GM18517 (cell line): ENCODE measurements around the gene ATOSA.

ENCODE experiments used
- ATAC-seq: cut with Tn5 transposase; IDR thresholded peaks from one replicate; pipeline ENCODE4 v1.9.1; 2021; ENCODE audit warnings: mild to moderate bottlenecking, moderate library complexity; ENCODE audit not compliant: unreplicated experiment

ATOSA gene

GRCh38 chr15:52682781-52683180, 3.6 kb upstream of the ATOSA start:
- peak; percentile 21 for ATAC-seq

GRCh38 chr15:52682200-52682599, 3.0 kb upstream of the ATOSA start:
- no peak for ATAC-seq

- no peak for ATAC-seq
Observed at GRCh38 chr15:52681441-52681840, 2.3 kb upstream of the ATOSA start.

- ATAC-seq: no peak
Observed at GRCh38 chr15:52680761-52681160, 1.6 kb upstream of the ATOSA start.

DNA sequence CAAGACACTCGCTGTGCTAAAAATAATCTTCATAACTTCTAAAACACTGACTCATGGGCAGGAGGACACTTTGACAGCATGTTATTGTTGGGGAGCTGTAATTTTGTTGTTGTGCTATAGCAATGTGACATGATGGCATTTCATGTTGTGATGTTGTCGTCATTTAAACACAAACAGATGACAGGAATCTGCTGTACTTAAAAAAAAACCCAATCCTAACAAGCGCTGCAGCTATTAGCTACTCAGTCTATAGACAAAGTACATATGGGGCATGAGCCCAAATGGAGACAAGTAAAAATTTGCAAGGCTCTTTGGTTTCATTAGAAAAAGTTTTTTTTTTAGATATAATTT, 828 bp upstream of the ATOSA start:
- ATAC-seq: no peak

- peak; percentile 5 for ATAC-seq
Observed at GRCh38 chr15:52678468-52679231, 538 bp downstream of the ATOSA start.

GRCh38 chr15:52677593-52678467, 1.4 kb downstream of the ATOSA start:
- peak; percentile 37 for ATAC-seq

DNA sequence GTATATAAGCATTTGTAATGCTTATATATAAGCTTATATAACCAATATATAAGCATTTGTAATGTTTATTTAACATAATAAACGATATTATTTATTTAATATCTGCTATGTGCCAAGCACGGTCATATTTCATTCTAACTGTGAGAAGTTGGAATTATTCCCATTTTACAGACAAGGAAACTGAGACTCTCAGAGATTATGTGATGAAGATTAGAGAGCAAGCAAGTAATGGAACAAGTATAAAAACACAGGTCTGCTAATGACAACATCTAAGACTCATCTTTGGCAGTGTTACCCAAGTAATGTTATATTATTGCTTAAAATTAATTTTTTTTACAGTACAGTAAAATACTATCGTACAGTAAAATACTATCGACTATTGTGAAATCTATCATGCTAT, 4.4 kb downstream of the ATOSA start:
- no peak for ATAC-seq

DNA sequence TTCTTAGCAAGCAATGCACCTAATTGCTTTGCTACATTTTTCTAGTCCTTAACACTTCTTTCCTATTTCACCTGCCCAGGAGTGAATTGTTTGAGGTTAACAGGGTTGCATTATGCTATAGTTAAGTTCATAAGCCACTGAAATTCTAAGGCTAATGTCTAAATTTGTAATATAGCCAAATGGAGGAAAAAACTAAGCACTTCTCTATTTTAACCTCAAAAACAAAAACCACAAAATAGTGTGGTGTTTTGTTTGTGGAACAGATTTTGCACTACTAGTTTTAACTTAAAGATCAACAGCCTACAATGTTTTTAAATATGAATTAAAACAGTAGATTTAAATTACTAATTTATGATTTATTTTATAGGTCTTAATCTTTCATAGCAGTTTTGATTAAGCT, 5.5 kb downstream of the ATOSA start:
- ATAC-seq: no peak

DNA sequence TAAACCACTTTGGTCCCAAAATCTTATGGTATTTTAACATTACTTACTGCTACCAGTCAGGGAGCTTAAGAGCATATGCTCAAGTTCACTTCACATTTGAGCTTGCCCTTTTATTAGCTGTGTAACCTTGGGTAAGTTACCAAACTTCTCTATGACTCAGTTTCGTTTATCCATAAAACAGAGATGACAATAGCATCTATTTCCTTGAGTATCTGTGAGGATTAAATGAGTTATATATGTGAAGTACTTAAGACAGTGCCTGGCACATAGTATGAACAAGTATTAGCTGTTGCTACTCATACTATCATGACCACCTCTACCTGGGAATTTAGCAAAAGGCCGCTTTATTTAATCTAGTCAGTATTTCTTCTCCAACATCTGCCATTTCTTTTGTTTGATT, 5.9 kb downstream of the ATOSA start:
- ATAC-seq: no peak

DNA sequence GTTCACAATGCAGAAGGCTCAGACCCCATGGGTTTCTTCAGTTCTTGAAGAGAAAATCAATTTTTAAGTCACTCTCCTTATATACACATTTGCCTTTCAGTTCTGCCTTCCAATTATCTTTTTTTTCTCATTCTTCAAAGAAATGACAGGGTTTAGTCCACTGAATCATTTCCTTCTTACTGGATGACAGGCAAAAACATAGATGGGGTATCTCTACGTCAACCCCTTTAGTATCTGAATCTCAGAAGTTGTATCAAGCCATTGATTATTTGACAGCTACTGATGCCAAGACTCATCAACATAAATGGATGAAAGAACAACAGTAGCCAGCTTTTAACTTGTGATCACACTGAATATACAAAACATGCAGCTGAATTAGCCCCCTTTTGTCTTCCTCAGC, 6.5 kb downstream of the ATOSA start:
- no peak for ATAC-seq

- ATAC-seq: no peak
Observed at GRCh38 chr15:52670087-52670486, 9.1 kb downstream of the ATOSA start.

DNA sequence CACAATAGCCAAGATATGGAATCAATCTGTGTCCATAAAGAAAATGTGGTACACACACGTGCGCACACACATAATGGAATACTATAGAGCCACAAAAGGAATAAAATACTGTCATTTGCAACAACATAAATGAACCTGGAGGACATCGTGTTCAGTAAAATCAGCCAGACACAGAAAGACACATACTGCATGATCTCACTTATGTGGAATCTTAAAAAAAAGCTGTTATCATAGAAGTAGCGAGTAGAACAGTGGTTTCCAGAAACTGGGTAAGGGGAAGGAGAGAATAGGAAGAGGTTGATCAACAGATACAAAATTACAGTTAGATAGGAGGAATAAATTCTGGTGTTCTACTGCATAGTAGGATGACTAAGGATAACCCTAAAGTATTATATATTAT, 11.1 kb downstream of the ATOSA start:
- no peak for ATAC-seq

GRCh38 chr15:52667597-52667996, 11.6 kb downstream of the ATOSA start:
- peak; percentile 60 for ATAC-seq

GRCh38 chr15:52663536-52664294, 15.5 kb downstream of the ATOSA start:
- ATAC-seq: no peak

DNA sequence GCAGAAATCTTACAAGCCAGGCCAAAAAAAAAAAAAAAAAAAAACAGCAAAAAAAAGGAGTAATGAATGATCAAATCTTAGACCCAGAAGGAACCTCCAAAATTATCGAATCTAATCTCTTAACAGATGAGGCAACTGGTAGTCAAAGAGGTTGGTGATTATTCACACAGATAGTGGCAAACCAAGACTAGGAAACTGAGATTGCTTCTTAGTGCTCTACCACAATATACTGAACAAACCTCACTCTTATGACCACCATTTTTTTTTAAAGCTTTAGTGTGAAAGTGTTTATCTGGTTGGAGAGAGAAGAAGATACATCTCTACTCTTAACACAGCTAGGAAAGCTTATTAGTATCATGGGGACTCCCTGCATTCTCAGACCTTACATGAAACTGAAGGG, 17.3 kb downstream of the ATOSA start:
- ATAC-seq: no peak

DNA sequence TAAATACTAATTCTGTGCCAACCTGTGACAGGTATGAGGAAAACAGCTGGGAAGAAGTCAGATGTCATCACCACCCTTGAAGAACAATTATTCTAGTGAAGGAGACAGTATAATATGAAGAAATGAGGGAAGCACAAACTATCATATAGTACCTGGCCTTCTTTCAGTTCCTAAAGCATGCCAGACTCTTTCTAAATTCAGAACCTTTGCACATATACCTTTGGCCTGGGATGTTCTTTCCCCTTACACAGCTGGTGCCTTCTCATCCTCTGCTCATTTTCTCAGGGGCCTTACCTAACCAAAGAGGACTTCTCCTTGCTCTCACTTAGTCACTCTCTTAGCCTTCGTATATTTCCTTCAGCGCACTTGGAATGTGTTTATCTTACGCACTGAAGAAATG, 19.0 kb downstream of the ATOSA start:
- no peak for ATAC-seq

DNA sequence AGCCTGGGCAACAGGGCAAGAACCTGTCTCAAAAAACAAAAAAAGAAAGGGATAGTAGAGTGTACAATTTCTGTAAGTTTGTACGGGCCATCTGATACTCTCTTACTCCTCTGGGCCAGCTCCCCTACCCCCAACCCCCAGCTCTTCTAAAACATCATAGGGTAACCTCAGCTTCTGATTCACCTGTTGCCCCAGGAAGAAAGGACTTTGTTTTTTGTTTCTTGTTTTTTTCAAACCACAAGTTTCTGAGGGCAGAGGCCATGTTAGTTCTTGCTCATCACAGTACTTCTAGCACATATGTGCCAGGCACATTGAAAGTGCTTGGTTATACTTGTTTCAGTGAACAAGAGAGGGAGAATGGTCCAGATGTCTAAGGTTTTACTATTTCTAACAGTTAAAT, 20.2 kb downstream of the ATOSA start:
- peak; percentile 92 for ATAC-seq

GRCh38 chr15:52657338-52657737, 21.9 kb downstream of the ATOSA start:
- ATAC-seq: no peak

GRCh38 chr15:52656412-52656811, 22.8 kb downstream of the ATOSA start:
- ATAC-seq: no peak

GRCh38 chr15:52653431-52653964, 25.7 kb downstream of the ATOSA start:
- ATAC-seq: no peak
